Measurements from ENCODE around the gene ANKRD33B. TPM values are rescaled to one million over a fixed set of nuclear protein-coding genes. Genes with fewer than 3 reads are reported as not detected.

The ANKRD33B gene
- polyA plus RNA-seq, 1 donor (not counting 4 experiments of a cell fraction or from before 2014, with no cell fraction given), result 1.9 TPM

DNA sequence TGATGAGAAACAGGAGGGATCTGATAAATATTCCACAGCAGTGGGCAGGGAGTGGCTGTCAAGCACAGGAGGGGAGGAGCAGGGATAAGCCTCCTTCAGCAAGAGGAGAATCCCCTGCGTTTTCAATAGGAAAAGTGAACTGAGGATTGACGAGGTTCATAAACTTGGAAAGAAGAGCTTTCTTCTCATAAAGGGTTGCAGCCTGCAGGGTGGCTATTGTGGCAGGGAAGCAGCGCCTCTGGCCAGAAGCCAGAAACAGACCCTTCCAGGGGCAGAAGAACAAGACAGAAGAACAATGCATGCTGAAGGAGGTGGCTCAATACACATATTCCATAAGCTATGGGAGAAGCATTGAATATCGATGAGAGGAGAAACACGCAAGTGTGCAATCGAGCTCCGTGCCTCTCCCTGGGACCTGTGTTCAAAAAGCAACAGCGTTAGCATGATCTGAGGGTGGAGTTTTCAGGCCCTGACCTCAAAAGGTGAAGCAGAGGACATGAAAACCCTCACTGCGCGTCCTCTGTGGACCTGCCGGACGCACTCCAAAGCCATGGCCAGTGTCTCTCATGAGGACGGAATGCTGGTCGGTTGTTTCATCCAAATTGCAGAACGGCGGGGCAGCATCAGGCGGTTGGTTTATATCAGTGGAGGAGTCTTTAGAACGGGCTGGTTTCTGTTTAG, 67.6 kb downstream of the ANKRD33B start:
- FAIRE-seq (no peak), DNase-seq (ENCODE audit: low read depth, low spot score) (no peak)
- peaks cover 7% of the 10 kb centered on the region for H3K9me3 ChIP-seq (ENCODE audit: control insufficient read depth, low read depth, low read length)
- H3K9ac ChIP-seq (ENCODE audit: control insufficient read depth, extremely low read depth, insufficient read depth, low read length), result no peak overlapping the region
- no peaks in the 10 kb centered on the region for H3K36me3 ChIP-seq (ENCODE audit: control insufficient read depth in 2 of 2, extremely low read depth in 1 of 2, insufficient read depth in 2 of 2, low read length in 2 of 2)
- peaks cover 18% of the 10 kb centered on the region for H3K4me1 ChIP-seq (ENCODE audit: control insufficient read depth, extremely low read depth, insufficient read depth, low read length)
- H3K27me3 ChIP-seq (ENCODE audit: control insufficient read depth, extremely low read depth, insufficient read depth, low read length), result no peaks in the 10 kb centered on the region
- no peak overlapping the region for H3K4me2 ChIP-seq (ENCODE audit: control insufficient read depth, extremely low read depth, insufficient read depth, low read depth, low read length)
- no peaks in the 10 kb centered on the region for H4K20me1 ChIP-seq (ENCODE audit: control insufficient read depth, extremely low read depth, insufficient read depth, low read length)
- TF ChIP-seq, protein P1, sequence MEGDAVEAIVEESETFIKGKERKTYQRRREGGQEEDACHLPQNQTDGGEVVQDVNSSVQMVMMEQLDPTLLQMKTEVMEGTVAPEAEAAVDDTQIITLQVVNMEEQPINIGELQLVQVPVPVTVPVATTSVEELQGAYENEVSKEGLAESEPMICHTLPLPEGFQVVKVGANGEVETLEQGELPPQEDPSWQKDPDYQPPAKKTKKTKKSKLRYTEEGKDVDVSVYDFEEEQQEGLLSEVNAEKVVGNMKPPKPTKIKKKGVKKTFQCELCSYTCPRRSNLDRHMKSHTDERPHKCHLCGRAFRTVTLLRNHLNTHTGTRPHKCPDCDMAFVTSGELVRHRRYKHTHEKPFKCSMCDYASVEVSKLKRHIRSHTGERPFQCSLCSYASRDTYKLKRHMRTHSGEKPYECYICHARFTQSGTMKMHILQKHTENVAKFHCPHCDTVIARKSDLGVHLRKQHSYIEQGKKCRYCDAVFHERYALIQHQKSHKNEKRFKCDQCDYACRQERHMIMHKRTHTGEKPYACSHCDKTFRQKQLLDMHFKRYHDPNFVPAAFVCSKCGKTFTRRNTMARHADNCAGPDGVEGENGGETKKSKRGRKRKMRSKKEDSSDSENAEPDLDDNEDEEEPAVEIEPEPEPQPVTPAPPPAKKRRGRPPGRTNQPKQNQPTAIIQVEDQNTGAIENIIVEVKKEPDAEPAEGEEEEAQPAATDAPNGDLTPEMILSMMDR (optimal IDR thresholded peaks at IDR 0.05 in 1 of 3, IDR thresholded peaks at IDR 0.05 in 1 of 3, conservative IDR thresholded peaks at IDR 0.05 in 1 of 3; ENCODE audit: extremely low read depth in 1 of 3, insufficient read depth in 2 of 3, low read length in 3 of 3), result no peak
- no peak for TF ChIP-seq EZH2 (IDR thresholded peaks at IDR 0.05; ENCODE audit: low read length)
- no peaks in the 10 kb centered on the region for H3K79me2 ChIP-seq (ENCODE audit: control insufficient read depth, insufficient read depth, low read length)
- H3K4me3 ChIP-seq (ENCODE audit: control insufficient read depth in 2 of 3, extremely low read depth in 1 of 3, insufficient read depth in 2 of 3, low read depth in 1 of 3, low read length in 3 of 3), result no peak overlapping the region
- no peak overlapping the region for H3K27ac ChIP-seq (ENCODE audit: control insufficient read depth, insufficient read depth, low read length)
- H2AFZ ChIP-seq (ENCODE audit: control insufficient read depth, low read length), result no peak overlapping the region
- H3K9me1 ChIP-seq (ENCODE audit: control insufficient read depth, extremely low read depth, insufficient read depth, low read length), result no peaks in the 10 kb centered on the region
- dilution Hi-C loops (cut with MboI; ENCODE audit: extremely low pct_ligation_motif_present, low sequenced_read_pairs), result no loop called here

GRCh38 chr5:10632110-10632761, 68.4 kb downstream of the ANKRD33B start:
- no peak overlapping the region for H3K4me3 ChIP-seq (ENCODE audit: control insufficient read depth in 2 of 3, extremely low read depth in 1 of 3, insufficient read depth in 2 of 3, low read depth in 1 of 3, low read length in 3 of 3)
- TF ChIP-seq EZH2 (IDR thresholded peaks at IDR 0.05; ENCODE audit: low read length), result no peak
- TF ChIP-seq, protein P1 (optimal IDR thresholded peaks at IDR 0.05 in 1 of 3, IDR thresholded peaks at IDR 0.05 in 1 of 3, conservative IDR thresholded peaks at IDR 0.05 in 1 of 3; ENCODE audit: extremely low read depth in 1 of 3, insufficient read depth in 2 of 3, low read length in 3 of 3), result no peak
- no peaks in the 10 kb centered on the region for H4K20me1 ChIP-seq (ENCODE audit: control insufficient read depth, extremely low read depth, insufficient read depth, low read length)
- no peaks in the 10 kb centered on the region for H3K36me3 ChIP-seq (ENCODE audit: control insufficient read depth in 2 of 2, extremely low read depth in 1 of 2, insufficient read depth in 2 of 2, low read length in 2 of 2)
- FAIRE-seq, result no peak
- peaks cover 18% of the 10 kb centered on the region for H3K4me1 ChIP-seq (ENCODE audit: control insufficient read depth, extremely low read depth, insufficient read depth, low read length)
- H3K4me2 ChIP-seq (ENCODE audit: control insufficient read depth, extremely low read depth, insufficient read depth, low read depth, low read length), result no peak overlapping the region
- H2AFZ ChIP-seq (ENCODE audit: control insufficient read depth, low read length), result no peak overlapping the region
- no peak for DNase-seq (ENCODE audit: low read depth, low spot score)
- H3K9ac ChIP-seq (ENCODE audit: control insufficient read depth, extremely low read depth, insufficient read depth, low read length), result no peak overlapping the region
- dilution Hi-C loops (cut with MboI; ENCODE audit: extremely low pct_ligation_motif_present, low sequenced_read_pairs), result no loop called here
- H3K79me2 ChIP-seq (ENCODE audit: control insufficient read depth, insufficient read depth, low read length), result no peaks in the 10 kb centered on the region
- no peak overlapping the region for H3K27ac ChIP-seq (ENCODE audit: control insufficient read depth, insufficient read depth, low read length)
- H3K9me1 ChIP-seq (ENCODE audit: control insufficient read depth, extremely low read depth, insufficient read depth, low read length), result no peaks in the 10 kb centered on the region
- H3K27me3 ChIP-seq (ENCODE audit: control insufficient read depth, extremely low read depth, insufficient read depth, low read length), result no peaks in the 10 kb centered on the region
- peaks cover 7% of the 10 kb centered on the region for H3K9me3 ChIP-seq (ENCODE audit: control insufficient read depth, low read depth, low read length)

Data from keratinocyte (primary cell).